Measurements from ENCODE around the gene TNS3.

DNA sequence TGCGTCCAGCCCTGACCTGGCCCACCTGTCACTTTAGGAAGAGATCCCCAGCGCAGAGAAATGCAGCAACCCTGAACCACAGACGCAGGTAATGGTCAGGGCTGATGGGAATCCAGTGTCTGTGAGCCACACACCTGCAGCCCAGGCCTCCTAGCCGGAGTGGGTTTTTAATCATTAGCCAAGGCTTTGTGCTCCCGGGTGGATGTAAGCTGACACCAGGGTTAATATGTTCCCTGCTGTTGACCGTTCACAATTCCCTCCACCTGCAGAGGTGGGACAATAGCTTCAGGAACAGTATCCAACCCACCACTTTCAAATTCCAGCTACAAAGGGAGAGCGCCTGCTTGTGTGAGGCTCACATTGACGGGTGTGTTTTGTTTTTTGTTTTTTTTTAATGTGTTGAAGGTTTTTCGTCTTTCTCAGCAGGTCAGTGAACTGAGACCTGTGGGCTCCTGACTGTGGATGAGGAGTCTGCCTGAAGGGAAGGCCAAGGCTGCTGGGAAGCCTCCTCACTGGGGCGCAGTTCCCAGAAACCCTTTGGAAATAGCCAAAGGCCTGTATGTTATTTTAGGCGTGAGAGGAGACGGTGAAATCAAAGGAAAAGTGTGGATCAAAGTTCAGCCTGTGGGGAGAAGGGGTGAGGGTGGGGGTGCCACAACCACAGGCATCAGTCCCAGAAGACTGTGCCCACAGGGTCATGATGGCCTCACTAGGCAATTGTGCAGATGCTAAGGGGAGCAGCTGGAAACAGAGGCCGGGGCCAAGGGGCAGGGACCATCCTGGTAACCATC lies 111.1 kb downstream of the TNS3 start:
- TF ChIP-seq KDM4B (IDR thresholded peaks at IDR 0.05; ENCODE audit: borderline replicate concordance in 2 of 2, low read depth in 1 of 2) (no peak), KLF10 (CRISPR knock-in tag; IDR thresholded peaks at IDR 0.05) (no peak), ZNF384 (IDR thresholded peaks at IDR 0.05; ENCODE audit: low read depth, low read length) (no peak), ARID2 (IDR thresholded peaks at IDR 0.05) (no peak), JUNB (CRISPR knock-in tag; conservative IDR thresholded peaks at IDR 0.05) (no peak), STAT5A (IDR thresholded peaks at IDR 0.05; ENCODE audit: borderline replicate concordance, low read length) (no peak)
- TF ChIP-seq, protein P1, sequence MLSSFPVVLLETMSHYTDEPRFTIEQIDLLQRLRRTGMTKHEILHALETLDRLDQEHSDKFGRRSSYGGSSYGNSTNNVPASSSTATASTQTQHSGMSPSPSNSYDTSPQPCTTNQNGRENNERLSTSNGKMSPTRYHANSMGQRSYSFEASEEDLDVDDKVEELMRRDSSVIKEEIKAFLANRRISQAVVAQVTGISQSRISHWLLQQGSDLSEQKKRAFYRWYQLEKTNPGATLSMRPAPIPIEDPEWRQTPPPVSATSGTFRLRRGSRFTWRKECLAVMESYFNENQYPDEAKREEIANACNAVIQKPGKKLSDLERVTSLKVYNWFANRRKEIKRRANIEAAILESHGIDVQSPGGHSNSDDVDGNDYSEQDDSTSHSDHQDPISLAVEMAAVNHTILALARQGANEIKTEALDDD (IDR thresholded peaks at IDR 0.05), result no peak
